HUES64 (cell line): ENCODE measurements around the gene ZGLP1. TPM values are rescaled to one million over a fixed set of nuclear protein-coding genes. Genes with fewer than 3 reads are reported as not detected.
"Not testable (repeated sequence)": the region's sequence is repeated elsewhere in the genome, so short reads cannot be mapped to it uniquely, and the experiment has no call there.

ENCODE experiments used
- H3K27ac ChIP-seq: 2 replicates; pipeline ENCODE4 v1.7.0; 2013; ENCODE audit warnings: low read depth, low read length, inconsistent platforms
- H3K27me3 ChIP-seq: 2 replicates; pipeline ENCODE4 v1.6.1; 2013; ENCODE audit warnings: mild to moderate bottlenecking, low read length; ENCODE audit not compliant: insufficient read depth
- H3K36me3 ChIP-seq: 2 replicates; pipeline ENCODE4 v1.6.1; 2013; ENCODE audit warnings: mild to moderate bottlenecking, low read length; ENCODE audit not compliant: insufficient read depth
- H3K4me1 ChIP-seq: 2 replicates; pipeline ENCODE4 v1.6.1; 2013; ENCODE audit warnings: mild to moderate bottlenecking, low read length, moderate library complexity; ENCODE audit not compliant: insufficient read depth
- H3K4me3 ChIP-seq: 2 replicates; pipeline ENCODE4 v1.5.1; 2013; ENCODE audit warnings: mild to moderate bottlenecking, low read length, moderate library complexity
- H3K9ac ChIP-seq: 2 replicates; pipeline ENCODE4 v1.6.1; 2013; ENCODE audit warnings: mild to moderate bottlenecking, low read depth, low read length
- H3K9me3 ChIP-seq: 2 replicates; pipeline ENCODE4 v1.6.1; 2013; ENCODE audit warnings: low read depth, low read length; ENCODE audit not compliant: insufficient read depth
- WGBS: fragments of 150-250, 120-280 bp; methylation state at CpG from one replicate; pipeline ENCODE4 v1.1.7; 2013; ENCODE audit warnings: missing lambda C conversion rate; 5-methylcytosine and 5-hydroxymethylcytosine counted together
- polyA plus RNA-seq, 2 experiments: library from polyadenylated mRNA; stranded (reverse); fragments of 50-300 nt; gene quantifications; one replicate each; pipeline ENCODE4 v1.2.3, GENCODE V29; 2013

ZGLP1 gene
- 2.5 TPM for polyA plus RNA-seq (2013, experiment 1 of 2)
- 2.0 TPM for polyA plus RNA-seq (2013, experiment 2 of 2)

- H3K27ac ChIP-seq, result no peak within 1 kb of the TSS
- 94% methylated on average over 24 of the region's 24 CpGs for WGBS
- no peaks in the 10 kb centered on the region for H3K4me1 ChIP-seq
- H3K9ac ChIP-seq, result no peak within 1 kb of the TSS
- no peaks in the 10 kb centered on the region for H3K9me3 ChIP-seq
- H3K4me3 ChIP-seq, result no peak within 1 kb of the TSS
- no peaks in the 10 kb centered on the region for H3K27me3 ChIP-seq
- peaks cover 12% of the 10 kb centered on the region for H3K36me3 ChIP-seq
These were observed at the start of gene ZGLP1 for GRCh38 chr19:10309423-10309822. TSS of gene ZGLP1 (minus strand) at chr19:10309815.

- WGBS, result 97% methylated on average over 12 of the region's 12 CpGs
- H3K36me3 ChIP-seq, result peaks cover 14% of the 10 kb centered on the region; the same call in 1 of the 2 replicates
- H3K4me1 ChIP-seq, result no peaks in the 10 kb centered on the region
- no peak overlapping the region for H3K9ac ChIP-seq
- no peak overlapping the region for H3K27ac ChIP-seq
- no peaks in the 10 kb centered on the region for H3K27me3 ChIP-seq
- no peak overlapping the region for H3K4me3 ChIP-seq
- no peaks in the 10 kb centered on the region for H3K9me3 ChIP-seq
These were observed 46.8 kb upstream of the ZGLP1 start for GRCh38 chr19:10356431-10356830.

- Histone ChIP-seq H3K27ac (no peak overlapping the region; the same call in 1 of the 2 replicates), H3K27me3 (no peaks in the 10 kb centered on the region), H3K4me1 (no peaks in the 10 kb centered on the region), H3K36me3 (peaks cover 19% of the 10 kb centered on the region), H3K4me3 (peak overlapping the region; percentile 62), H3K9ac (peak overlapping the region; percentile 30; the same call in 1 of the 2 replicates), H3K9me3 (no peaks in the 10 kb centered on the region)
- WGBS, result 13% methylated on average over 32 of the region's 32 CpGs
These were observed 44.3 kb upstream of the ZGLP1 start for GRCh38 chr19:10353793-10354391.

GRCh38 chr19:10352764-10353671 is 43.4 kb upstream of the ZGLP1 start:
- H3K27me3 ChIP-seq, result no peaks in the 10 kb centered on the region
- peak overlapping the region; percentile 57 for H3K9ac ChIP-seq
- no peaks in the 10 kb centered on the region for H3K4me1 ChIP-seq
- 12% methylated on average over 63 of the region's 63 CpGs for WGBS
- peaks cover 17% of the 10 kb centered on the region for H3K36me3 ChIP-seq
- H3K4me3 ChIP-seq, result peak overlapping the region; percentile 62
- peak overlapping the region; percentile 69 for H3K27ac ChIP-seq
- no peaks in the 10 kb centered on the region for H3K9me3 ChIP-seq

DNA sequence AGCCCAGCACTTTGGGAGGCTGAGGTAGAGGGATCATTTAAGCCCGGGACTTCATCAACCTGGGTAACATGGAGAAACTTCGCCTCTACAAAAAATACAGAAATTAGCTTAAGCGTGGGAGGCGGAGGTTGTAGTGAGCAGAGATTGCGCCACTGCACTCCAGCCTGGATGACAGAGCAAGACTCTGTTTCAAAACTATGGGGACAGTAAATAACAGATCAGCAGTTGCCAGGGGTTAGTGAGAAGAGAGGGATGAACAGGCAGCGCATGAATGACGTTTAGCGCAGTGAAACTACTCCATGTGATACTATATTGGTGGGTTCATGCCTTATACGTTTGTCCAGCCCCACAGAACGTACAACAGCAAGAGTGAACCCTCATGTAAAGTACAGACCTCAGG is 36.9 kb upstream of the ZGLP1 start:
- no peak overlapping the region for H3K27ac ChIP-seq
- H3K9me3 ChIP-seq, result no peaks in the 10 kb centered on the region
- no peak overlapping the region for H3K4me3 ChIP-seq
- H3K27me3 ChIP-seq, result no peaks in the 10 kb centered on the region
- H3K9ac ChIP-seq, result no peak overlapping the region
- H3K4me1 ChIP-seq, result no peaks in the 10 kb centered on the region
- 93% methylated on average over 10 of the region's 10 CpGs for WGBS
- peaks cover 12% of the 10 kb centered on the region for H3K36me3 ChIP-seq

DNA sequence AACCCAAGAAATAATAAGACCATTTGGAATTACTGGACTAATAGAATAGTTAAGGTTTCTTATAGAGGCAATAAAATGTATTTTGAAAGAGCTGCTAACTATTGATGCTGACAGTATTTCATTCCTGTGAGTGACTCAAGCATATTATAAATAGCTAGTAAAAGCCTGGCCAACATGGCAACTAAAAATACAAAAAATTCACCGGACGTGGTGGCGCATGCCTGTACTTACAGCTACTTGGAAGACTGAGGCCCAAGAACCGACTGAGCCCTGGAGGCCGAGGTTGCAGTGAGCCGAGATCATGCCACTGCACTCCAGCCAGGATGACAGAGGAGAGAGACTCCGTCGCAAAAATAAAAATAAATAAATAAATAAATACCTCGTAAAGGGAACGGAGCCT is 35.2 kb upstream of the ZGLP1 start:
- Histone ChIP-seq H3K36me3 (peaks cover 2% of the 10 kb centered on the region; the same call in 1 of the 2 replicates), H3K4me1 (no peaks in the 10 kb centered on the region), H3K9me3 (no peaks in the 10 kb centered on the region), H3K27me3 (no peaks in the 10 kb centered on the region), H3K9ac (no peak overlapping the region), H3K4me3 (no peak overlapping the region), H3K27ac (no peak overlapping the region)
- WGBS, result 92% methylated on average over 7 of the region's 10 CpGs

GRCh38 chr19:10343495-10343894 is 33.9 kb upstream of the ZGLP1 start:
- Histone ChIP-seq H3K27me3 (no peaks in the 10 kb centered on the region), H3K4me3 (no peak overlapping the region), H3K27ac (no peak overlapping the region), H3K9me3 (no peaks in the 10 kb centered on the region), H3K36me3 (no peaks in the 10 kb centered on the region), H3K4me1 (peaks cover 5% of the 10 kb centered on the region), H3K9ac (no peak overlapping the region)
- 95% methylated on average over 2 of the region's 2 CpGs for WGBS

- no peak overlapping the region; the same call in 1 of the 2 replicates for H3K9ac ChIP-seq
- H3K4me1 ChIP-seq, result peaks cover 5% of the 10 kb centered on the region
- no peak overlapping the region for H3K4me3 ChIP-seq
- H3K9me3 ChIP-seq, result no peaks in the 10 kb centered on the region
- WGBS, result 90% methylated on average over 4 of the region's 5 CpGs
- H3K27me3 ChIP-seq, result 0 out of 2 replicates have a peak, but pooled peaks cover 3% of the 10 kb centered on the region
- H3K27ac ChIP-seq, result no peak overlapping the region
- no peaks in the 10 kb centered on the region for H3K36me3 ChIP-seq
These were observed 30.4 kb upstream of the ZGLP1 start for GRCh38 chr19:10339977-10340376.

DNA sequence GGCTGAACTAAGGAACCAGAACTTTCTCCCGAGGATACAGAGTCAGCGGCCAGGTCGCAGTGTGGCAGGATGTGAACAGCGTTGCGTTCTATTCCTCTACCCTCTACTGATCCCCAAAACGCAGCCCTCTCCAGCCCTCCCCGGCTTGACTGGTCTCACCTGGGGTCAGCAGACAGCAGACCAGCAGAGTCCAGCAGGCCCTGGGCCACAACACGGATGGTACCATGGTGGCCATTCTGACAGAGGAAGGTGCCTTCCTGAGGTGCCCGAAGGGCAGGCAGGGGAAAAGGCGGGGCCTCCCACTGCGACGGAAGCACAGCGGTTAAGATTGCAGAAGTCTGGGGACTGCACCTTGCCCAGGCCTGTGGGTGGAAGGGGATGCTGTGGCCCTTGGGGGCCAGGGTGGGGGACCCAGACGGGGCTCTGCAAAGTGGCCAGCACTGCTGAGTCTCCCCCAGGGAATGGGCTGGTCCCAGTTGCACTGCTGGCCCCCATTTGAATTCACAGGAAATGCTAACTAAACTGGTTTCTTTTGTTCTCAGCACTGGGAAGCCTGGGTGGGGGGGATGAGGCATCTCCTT is 29.9 kb upstream of the ZGLP1 start, which contains the start of gene ICAM3:
TSS of gene ICAM3 (minus strand) at position 245 of the 581 bp plus-strand sequence. CDS start at position 235, 10 bp downstream.
- H3K9ac ChIP-seq, result no peak within 1 kb of the TSS; the same call in 1 of the 2 replicates

DNA sequence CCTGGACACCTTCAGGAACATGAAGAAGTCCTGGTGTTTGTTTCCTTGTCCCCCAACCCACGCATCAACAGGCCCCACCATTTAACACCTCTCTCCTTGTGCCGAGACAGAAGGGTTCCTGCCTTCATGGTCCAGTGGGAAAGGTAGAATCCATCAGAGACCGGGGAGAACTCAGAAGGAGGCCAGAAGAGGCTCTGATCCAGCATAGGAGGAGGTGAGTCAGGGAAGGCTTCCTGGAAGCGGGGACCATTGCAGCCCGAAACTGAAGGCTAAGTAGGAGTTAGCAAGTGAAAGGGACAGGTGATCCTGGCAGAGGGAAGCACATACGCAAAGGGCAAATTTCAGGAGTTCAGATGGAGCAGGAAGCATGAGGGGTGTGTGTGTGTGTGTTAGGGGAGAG is 29.3 kb upstream of the ZGLP1 start:
- WGBS, result 81% methylated on average over 5 of the region's 6 CpGs

More for the DNA sequence above, 29.9 kb upstream of the ZGLP1 start, which contains the start of gene ICAM3:
- 61% methylated on average over 14 of the region's 14 CpGs for WGBS
- Histone ChIP-seq H3K9me3 (no peaks in the 10 kb centered on the region), H3K36me3 (no peaks in the 10 kb centered on the region), H3K27ac (no peak within 1 kb of the TSS), H3K27me3 (peaks cover 6% of the 10 kb centered on the region; the same call in 1 of the 2 replicates), H3K4me3 (no peak within 1 kb of the TSS), H3K4me1 (peaks cover 5% of the 10 kb centered on the region)

GRCh38 chr19:10336725-10337124 is 27.1 kb upstream of the ZGLP1 start:
- H3K4me1 ChIP-seq, H3K4me3 ChIP-seq, H3K9ac ChIP-seq, H3K27ac ChIP-seq, H3K9me3 ChIP-seq, H3K36me3 ChIP-seq, H3K27me3 ChIP-seq: not testable (repeated sequence)
- WGBS, result 91% methylated on average over 9 of the region's 9 CpGs

More for the DNA sequence above, 29.3 kb upstream of the ZGLP1 start:
- H3K4me3 ChIP-seq, result no peak overlapping the region
- peaks cover 10% of the 10 kb centered on the region; the same call in 1 of the 2 replicates for H3K27me3 ChIP-seq
- H3K9me3 ChIP-seq, result no peaks in the 10 kb centered on the region
- peaks cover 5% of the 10 kb centered on the region for H3K4me1 ChIP-seq
- H3K36me3 ChIP-seq, result no peaks in the 10 kb centered on the region
- H3K9ac ChIP-seq, result no peak overlapping the region
- H3K27ac ChIP-seq, result no peak overlapping the region
